Loucy (cell line): ENCODE measurements around the gene JUP.

Source experiments
- H2AFZ ChIP-seq: fragments of 200-600 bp; sonication (generic); 2 replicates; pipeline ENCODE4 v1.6.0; 2016; ENCODE audit warnings: antibody characterized with exemption, mild to moderate bottlenecking, low read length, moderate library complexity
- H3F3A ChIP-seq: fragments of 200-600 bp; 2 replicates; pipeline ENCODE4 v1.6.0; 2016; ENCODE audit warnings: antibody characterized with exemption, low read depth, mild to moderate bottlenecking
- H3K27me3 ChIP-seq: fragments of 200-600 bp; sonication (generic); 2 replicates; pipeline ENCODE4 v1.6.1; 2014; ENCODE audit warnings: low read length, mild to moderate bottlenecking; ENCODE audit not compliant: insufficient read depth, poor library complexity, severe bottlenecking
- H3K36me3 ChIP-seq: fragments of 200-600 bp; sonication (generic); 2 replicates; pipeline ENCODE4 v1.6.1; 2016; ENCODE audit warnings: low read length; ENCODE audit not compliant: insufficient read depth
- H3K4me1 ChIP-seq: fragments of 200-600 bp; sonication (generic); 2 replicates; pipeline ENCODE4 v1.5.1; 2014; ENCODE audit warnings: low read length, mild to moderate bottlenecking; ENCODE audit not compliant: insufficient read depth, poor library complexity, severe bottlenecking
- H3K4me2 ChIP-seq: fragments of 200-600 bp; sonication (generic); 2 replicates; pipeline ENCODE4 v1.6.0; 2014; ENCODE audit warnings: antibody characterized with exemption, low read length, low read depth, mild to moderate bottlenecking; ENCODE audit not compliant: poor library complexity, severe bottlenecking
- H3K4me3 ChIP-seq: fragments of 200-600 bp; sonication (generic); 2 replicates; pipeline ENCODE4 v1.5.1; 2014; ENCODE audit warnings: low read length, mild to moderate bottlenecking, mixed read lengths; ENCODE audit not compliant: poor library complexity, severe bottlenecking
- H3K79me2 ChIP-seq: fragments of 200-600 bp; sonication (generic); 2 replicates; pipeline ENCODE4 v1.6.1; 2014; ENCODE audit warnings: low read length; ENCODE audit not compliant: insufficient read depth
- H3K9ac ChIP-seq: fragments of 200-600 bp; sonication (generic); 2 replicates; pipeline ENCODE4 v1.6.0; 2014; ENCODE audit warnings: mild to moderate bottlenecking, low read depth, low read length, moderate library complexity; ENCODE audit not compliant: poor library complexity, severe bottlenecking
- H3K9me2 ChIP-seq: fragments of 200-600 bp; sonication (generic); replicated peaks from 2 replicates; pipeline ENCODE4 v1.6.1; 2016; ENCODE audit warnings: low read depth, low read length, mixed read lengths
- H3K9me3 ChIP-seq: fragments of 200-600 bp; sonication (generic); 2 replicates; pipeline ENCODE4 v1.6.1; 2014; ENCODE audit warnings: mild to moderate bottlenecking, antibody characterized with exemption, low read length, low read depth; ENCODE audit not compliant: insufficient read depth
- H4K20me1 ChIP-seq: fragments of 200-600 bp; sonication (generic); 2 replicates; pipeline ENCODE4 v1.6.0; 2014; ENCODE audit warnings: antibody characterized with exemption, low read length, mild to moderate bottlenecking; ENCODE audit not compliant: insufficient read depth, poor library complexity, severe bottlenecking
- CTCF ChIP-seq: fragments of 200-600 bp; sonication (generic); conservative IDR thresholded peaks from 2 replicates; pipeline ENCODE4 v1.5.1; 2014; ENCODE audit warnings: mild to moderate bottlenecking, antibody characterized with exemption, low read length
- EZH2phosphoT487 ChIP-seq: fragments of 200-600 bp; IDR thresholded peaks from 2 replicates; pipeline ENCODE4 v1.6.1; 2018; ENCODE audit warnings: antibody characterized with exemption, mild to moderate bottlenecking, moderate library complexity, borderline replicate concordance

The JUP gene

GRCh38 chr17:41725134-41725533 is 61.4 kb downstream of the JUP start:
- Histone ChIP-seq H2AFZ (no peak overlapping the region), H3K9ac (no peak overlapping the region), H3K79me2 (no peaks in the 10 kb centered on the region), H3K4me1 (peaks cover under 1% of the 10 kb centered on the region), H3K4me3 (no peak overlapping the region), H3K4me2 (no peak overlapping the region), H3K27me3 (no peaks in the 10 kb centered on the region), H4K20me1 (no peaks in the 10 kb centered on the region), H3K9me2 (no peaks in the 10 kb centered on the region), H3F3A (no peaks in the 10 kb centered on the region), H3K36me3 (no peaks in the 10 kb centered on the region), H3K9me3 (no peaks in the 10 kb centered on the region)
- TF ChIP-seq EZH2phosphoT487 (no peak), CTCF (no peak)

GRCh38 chr17:41724476-41725050 is 61.9 kb downstream of the JUP start:
- Histone ChIP-seq H3K27me3 (no peaks in the 10 kb centered on the region), H3K9ac (no peak overlapping the region), H3K4me2 (no peak overlapping the region), H3K4me3 (no peak overlapping the region), H3F3A (no peaks in the 10 kb centered on the region), H2AFZ (no peak overlapping the region), H3K79me2 (no peaks in the 10 kb centered on the region), H3K4me1 (no peaks in the 10 kb centered on the region), H3K9me2 (no peaks in the 10 kb centered on the region), H3K9me3 (no peaks in the 10 kb centered on the region), H4K20me1 (no peaks in the 10 kb centered on the region), H3K36me3 (no peaks in the 10 kb centered on the region)
- no peak for TF ChIP-seq EZH2phosphoT487
- no peak for TF ChIP-seq CTCF

DNA sequence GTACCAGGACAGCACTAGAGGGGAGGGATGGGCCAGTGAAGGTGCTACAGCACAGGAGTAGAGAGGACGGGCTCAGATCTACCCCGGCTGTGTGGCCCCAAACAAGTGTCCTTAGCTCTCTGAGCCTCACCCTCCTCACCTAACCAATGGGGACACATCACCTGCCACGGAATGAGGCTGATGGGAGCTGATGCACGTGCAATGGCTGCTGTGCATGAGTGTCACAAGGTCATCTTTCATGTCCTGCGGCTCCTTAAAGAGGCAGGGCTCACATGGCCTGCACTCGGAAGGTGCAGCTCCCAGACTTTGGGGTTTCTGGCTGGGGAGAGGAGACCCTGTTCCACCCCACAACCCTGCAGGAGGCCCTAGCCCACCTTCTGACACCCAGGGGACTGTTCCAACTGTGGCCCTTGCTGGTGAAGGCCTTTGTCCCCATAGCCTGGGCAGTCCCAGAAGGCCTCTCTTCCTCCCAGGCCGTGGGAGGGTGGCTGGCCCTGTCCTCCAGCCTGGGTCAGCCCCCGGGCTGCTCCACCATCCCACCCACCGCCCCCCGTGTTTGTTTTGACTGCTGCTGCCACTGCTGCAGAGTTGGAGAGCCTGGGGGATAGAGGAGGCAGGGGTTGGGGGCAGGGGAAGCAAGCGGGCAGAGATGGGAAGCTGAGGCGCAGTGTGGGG is 62.6 kb downstream of the JUP start:
- Histone ChIP-seq H3F3A (no peaks in the 10 kb centered on the region), H3K4me1 (no peaks in the 10 kb centered on the region), H3K79me2 (no peaks in the 10 kb centered on the region), H3K9me2 (no peaks in the 10 kb centered on the region), H3K27me3 (no peaks in the 10 kb centered on the region), H3K36me3 (no peaks in the 10 kb centered on the region), H3K9me3 (no peaks in the 10 kb centered on the region), H3K4me3 (no peak overlapping the region), H3K4me2 (no peak overlapping the region), H2AFZ (no peak overlapping the region), H3K9ac (no peak overlapping the region), H4K20me1 (no peaks in the 10 kb centered on the region)
- TF ChIP-seq CTCF (no peak), EZH2phosphoT487 (no peak)
